Body of pancreas (tissue), 4 donors: ENCODE measurements around the gene LRIG1. TPM values are rescaled to one million over a fixed set of nuclear protein-coding genes. Genes with fewer than 3 reads are reported as not detected.

Source experiments
- ATAC-seq: fragments of 150-250 bp; one replicate; pipeline ENCODE4 v1.9.1; 2016
- DNase-seq, 4 donors: peaks; one replicate each; pipeline ENCODE4 v3.0.0-alpha.2; 2019
- H3K27ac ChIP-seq, 4 donors: fragments of 200-600 bp; sonication (generic); 1 replicate in 3 of 4; 2 replicates in 1 of 4; pipeline versions ENCODE4 v1.5.1 to v1.6.1; 2016 to 2019; ENCODE audit warnings: mild to moderate bottlenecking in 1 of 4, mixed read lengths in 1 of 4, moderate library complexity in 1 of 4
- H3K27me3 ChIP-seq, 2 donors: fragments of 200-600 bp; sonication (generic); one replicate each; pipeline ENCODE4 v1.6.0; 2016; ENCODE audit warnings: mild to moderate bottlenecking in 1 of 2
- H3K36me3 ChIP-seq, 2 donors: fragments of 200-600 bp; sonication (generic); replicated peaks in 1 of 2; 2 replicates each; pipeline ENCODE4 v1.5.1; 2016; ENCODE audit warnings: low read depth in 2 of 2; ENCODE audit not compliant: insufficient read depth in 1 of 2
- H3K4me1 ChIP-seq: fragments of 200-600 bp; sonication (generic); one replicate; pipeline ENCODE4 v1.6.0; 2016
- H3K4me3 ChIP-seq, 2 donors: fragments of 200-600 bp; sonication (generic); 1 replicate in 1 of 2; 2 replicates in 1 of 2; pipeline ENCODE4 v1.5.1; 2016 to 2019
- H3K9me3 ChIP-seq, 3 donors: fragments of 200-600 bp; sonication (generic); 1 replicate in 2 of 3; 2 replicates in 1 of 3; pipeline ENCODE4 v1.5.1; 2016
- POLR2A ChIP-seq, 3 donors: fragments of 450-650 bp; IDR thresholded peaks; one replicate each; pipeline ENCODE4 v1.6.1; 2016; ENCODE audit warnings: antibody characterized with exemption in 3 of 3, mild to moderate bottlenecking in 2 of 3
- WGBS, 2 donors: methylation state at CpG; one replicate each; pipeline ENCODE4 v1.1.5; 2017; 5-methylcytosine and 5-hydroxymethylcytosine counted together
- intact Hi-C: fragments of 100-400 bp; cut with DNase I; formaldehyde crosslinking; loops from one replicate; pipeline ENCODE4 v1.15.1; 2023
- total RNA-seq, 2 donors: library from RNA; depleted of rRNA; stranded (reverse); fragments of >200 nt; gene quantifications; one replicate each; pipeline ENCODE4 v1.1.0, GENCODE V29; 2016
- TF ChIP-seq, protein P1 (sequence below), 7 experiments: fragments of 450-650 bp in 4 of 7; fragments of 200-600 bp in 3 of 7; sonication (generic) in 3 of 7; IDR thresholded peaks; one replicate each; pipeline ENCODE4 v1.5.1; 2016 to 2019; ENCODE audit warnings: antibody characterized with exemption in 7 of 7

Gene LRIG1
- total RNA-seq, 2 donors from 2014 or later = 111 to 114 TPM

GRCh38 chr3:66385066-66385465 lies 115.8 kb downstream of the LRIG1 start:
- ATAC-seq = no peak
- H3K27ac ChIP-seq = no peak overlapping the region

GRCh38 chr3:66383998-66384745 lies 116.7 kb downstream of the LRIG1 start:
- peaks cover 29 to 63% of the 10 kb centered on the region in 2 donors for H3K36me3 ChIP-seq
- H3K27me3 ChIP-seq = no peaks in the 10 kb centered on the region
- no peak for ATAC-seq
- peaks cover 0 to 5% (median 0%) of the 10 kb centered on the region in 3 donors for H3K9me3 ChIP-seq
- intact Hi-C loops = no loop called here
- H3K4me1 ChIP-seq = no peaks in the 10 kb centered on the region
- no peak for DNase-seq
- no peak for TF ChIP-seq POLR2A (IDR thresholded peaks at IDR 0.05)
- TF ChIP-seq, protein P1, sequence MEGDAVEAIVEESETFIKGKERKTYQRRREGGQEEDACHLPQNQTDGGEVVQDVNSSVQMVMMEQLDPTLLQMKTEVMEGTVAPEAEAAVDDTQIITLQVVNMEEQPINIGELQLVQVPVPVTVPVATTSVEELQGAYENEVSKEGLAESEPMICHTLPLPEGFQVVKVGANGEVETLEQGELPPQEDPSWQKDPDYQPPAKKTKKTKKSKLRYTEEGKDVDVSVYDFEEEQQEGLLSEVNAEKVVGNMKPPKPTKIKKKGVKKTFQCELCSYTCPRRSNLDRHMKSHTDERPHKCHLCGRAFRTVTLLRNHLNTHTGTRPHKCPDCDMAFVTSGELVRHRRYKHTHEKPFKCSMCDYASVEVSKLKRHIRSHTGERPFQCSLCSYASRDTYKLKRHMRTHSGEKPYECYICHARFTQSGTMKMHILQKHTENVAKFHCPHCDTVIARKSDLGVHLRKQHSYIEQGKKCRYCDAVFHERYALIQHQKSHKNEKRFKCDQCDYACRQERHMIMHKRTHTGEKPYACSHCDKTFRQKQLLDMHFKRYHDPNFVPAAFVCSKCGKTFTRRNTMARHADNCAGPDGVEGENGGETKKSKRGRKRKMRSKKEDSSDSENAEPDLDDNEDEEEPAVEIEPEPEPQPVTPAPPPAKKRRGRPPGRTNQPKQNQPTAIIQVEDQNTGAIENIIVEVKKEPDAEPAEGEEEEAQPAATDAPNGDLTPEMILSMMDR (IDR thresholded peaks at IDR 0.05) = no peak
- WGBS, 2 donors = 89 to 90% methylated on average over 20 of the region's 20 CpGs
- H3K27ac ChIP-seq = no peak overlapping the region
- no peak overlapping the region for H3K4me3 ChIP-seq

More at GRCh38 chr3:66385066-66385465, 115.8 kb downstream of the LRIG1 start:
- Histone ChIP-seq H3K4me1 (no peaks in the 10 kb centered on the region), H3K36me3 (peaks cover 29 to 56% of the 10 kb centered on the region in 2 donors), H3K4me3 (no peak overlapping the region), H3K9me3 (peaks cover 0 to 5% (median 0%) of the 10 kb centered on the region in 3 donors), H3K27me3 (no peaks in the 10 kb centered on the region)
- TF ChIP-seq, protein P1 (IDR thresholded peaks at IDR 0.05) = no peak
- TF ChIP-seq POLR2A (IDR thresholded peaks at IDR 0.05) = no peak
- intact Hi-C loops = no loop called here
- DNase-seq = peak in 1 of 4 donors; percentile 14

GRCh38 chr3:66383023-66383422 lies 117.8 kb downstream of the LRIG1 start:
- no peak overlapping the region for H3K4me3 ChIP-seq
- H3K27me3 ChIP-seq = no peaks in the 10 kb centered on the region
- H3K36me3 ChIP-seq = peaks cover 29 to 66% of the 10 kb centered on the region in 2 donors
- peaks cover 0 to 5% (median 0%) of the 10 kb centered on the region in 3 donors for H3K9me3 ChIP-seq
- TF ChIP-seq, protein P1 (IDR thresholded peaks at IDR 0.05) = no peak
- no peak for TF ChIP-seq POLR2A (IDR thresholded peaks at IDR 0.05)
- ATAC-seq = no peak
- no peak for DNase-seq
- intact Hi-C loops = no loop called here
- no peaks in the 10 kb centered on the region for H3K4me1 ChIP-seq
- 91 to 93% methylated on average over 14 to 18 of the region's 18 CpGs for WGBS, 2 donors
- H3K27ac ChIP-seq = no peak overlapping the region

DNA sequence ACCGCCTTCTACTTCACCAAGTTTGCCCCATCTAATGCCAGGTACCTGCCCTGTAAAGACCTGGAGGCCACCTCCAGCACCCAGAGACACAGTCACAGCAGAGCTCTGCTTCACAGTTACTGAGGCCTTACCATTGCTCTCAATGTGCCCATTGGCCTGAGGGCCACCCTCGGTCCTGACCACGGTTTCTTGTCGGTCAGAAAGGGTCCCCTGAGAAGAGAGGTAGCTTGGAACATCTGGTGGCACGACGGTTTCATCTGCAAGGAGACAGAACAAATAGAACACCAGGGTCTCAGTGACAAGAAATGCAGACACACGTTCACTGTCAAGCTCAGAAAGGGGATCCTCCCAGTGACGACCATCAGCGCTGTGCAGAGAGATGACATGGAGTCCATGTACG lies 118.7 kb downstream of the LRIG1 start:
- DNase-seq (no peak), ATAC-seq (no peak)
- H3K36me3 ChIP-seq = peaks cover 32 to 66% of the 10 kb centered on the region in 2 donors
- intact Hi-C loops = no loop called here
- no peaks in the 10 kb centered on the region for H3K27me3 ChIP-seq
- H3K27ac ChIP-seq = peak overlapping the region in 2 of 4 donors; percentile 9 to 40
- TF ChIP-seq, protein P1 (IDR thresholded peaks at IDR 0.05) = no peak
- TF ChIP-seq POLR2A (IDR thresholded peaks at IDR 0.05) = no peak
- 81 to 86% methylated on average over 10 of the region's 10 CpGs for WGBS, 2 donors
- H3K9me3 ChIP-seq = peaks cover 0 to 5% (median 0%) of the 10 kb centered on the region in 3 donors
- H3K4me3 ChIP-seq = no peak overlapping the region
- peaks cover 7% of the 10 kb centered on the region for H3K4me1 ChIP-seq
